Measurements from ENCODE around the gene FAM120C. TPM values are rescaled to one million over a fixed set of nuclear protein-coding genes. Genes with fewer than 3 reads are reported as not detected.

FAM120C gene
- polyA plus RNA-seq, 1 donor, result 8.8 TPM

DNA sequence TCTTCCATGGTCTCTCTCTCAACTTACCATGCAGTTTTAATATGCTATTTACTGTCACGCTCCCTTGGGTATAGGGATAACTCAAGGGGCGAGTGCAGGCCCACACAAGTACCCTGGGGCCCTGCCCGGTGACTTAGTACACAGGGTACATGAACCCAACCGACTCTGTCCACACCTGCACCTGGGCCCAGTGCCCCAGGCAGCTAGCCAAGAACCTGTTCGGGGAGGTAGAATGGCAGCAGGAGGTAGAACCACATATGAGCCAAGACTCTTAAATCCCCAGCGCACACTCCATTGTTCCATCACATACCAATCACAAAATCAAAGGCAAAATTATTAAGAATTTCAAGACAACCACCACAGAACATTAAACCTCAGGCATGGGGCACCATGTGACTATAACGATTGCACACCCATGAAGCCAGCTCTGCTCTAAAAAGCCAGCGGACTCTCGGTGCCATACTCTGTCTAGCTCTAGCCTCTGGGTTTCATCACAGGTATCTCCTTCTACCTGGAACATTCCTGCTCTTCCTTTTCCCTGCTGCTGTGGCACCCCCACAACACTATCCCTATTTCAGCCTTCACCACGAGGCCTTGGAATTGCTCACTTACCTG is 153.4 kb downstream of the FAM120C start:
- no peak for DNase-seq

DNA sequence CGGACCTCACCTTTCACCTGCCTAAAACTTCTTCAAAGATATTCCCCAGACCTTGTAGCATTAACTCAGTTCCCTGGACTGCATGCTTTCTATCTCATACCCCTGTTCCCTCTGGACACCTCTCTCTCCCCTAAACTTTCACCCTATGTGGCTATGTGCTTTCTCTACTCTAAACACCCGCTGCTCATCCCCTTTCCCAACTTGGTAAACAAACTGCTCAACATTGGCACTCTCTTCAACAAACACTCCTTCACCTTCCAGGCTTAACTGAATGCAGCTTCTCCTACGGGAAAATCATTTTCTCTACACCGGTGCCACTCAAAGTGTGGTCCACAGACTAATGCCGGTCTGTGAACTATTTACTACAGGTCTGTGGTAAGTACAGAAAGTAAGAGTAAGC is 158.7 kb downstream of the FAM120C start:
- DNase-seq, result no peak

Other genes with a start within 250 kb of the FAM120C start
- 14.7 TPM for gene PHF8, start 138.8 kb downstream of the FAM120C start, polyA plus RNA-seq (ENCODE audit: insufficient read length)
- gene WNK3, start 174.8 kb upstream of the FAM120C start, polyA plus RNA-seq (ENCODE audit: insufficient read length), result 2.0 TPM

Data from hindlimb muscle (tissue), 1 donor.